Type B pancreatic cell (in vitro differentiated cells): ENCODE results near the gene STX8. TPM values are rescaled to one million over a fixed set of nuclear protein-coding genes. Genes with fewer than 3 reads are reported as not detected.

Experiments used
- DNase-seq: peaks from one replicate; pipeline ENCODE4 v3.0.0; 2021; ENCODE audit warnings: mixed read lengths; ENCODE audit not compliant: unreplicated experiment; ENCODE audit errors: extremely low spot score
- H3K27ac Mint-ChIP-seq: 2 replicates; pipeline ENCODE4 v1.8.0; 2021; ENCODE audit warnings: mild to moderate bottlenecking, mixed read lengths
- H3K27me3 Mint-ChIP-seq: 2 replicates; pipeline ENCODE4 v1.8.0; 2021; ENCODE audit warnings: mixed read lengths
- H3K36me3 Mint-ChIP-seq: 2 replicates; pipeline ENCODE4 v1.8.0; 2021; ENCODE audit warnings: mixed read lengths
- H3K4me1 Mint-ChIP-seq: one replicate; pipeline ENCODE4 v1.8.0; 2021; ENCODE audit warnings: mixed read lengths; ENCODE audit not compliant: unreplicated experiment
- H3K4me3 Mint-ChIP-seq: 2 replicates; pipeline ENCODE4 v1.8.0; 2021; ENCODE audit warnings: mild to moderate bottlenecking, mixed read lengths
- H3K9me3 Mint-ChIP-seq: 2 replicates; pipeline ENCODE4 v1.8.0; 2021; ENCODE audit warnings: mixed read lengths
- total RNA-seq: library from RNA; stranded (reverse); gene quantifications from 2 replicates; pipeline ENCODE4 v1.2.1, GENCODE V29; 2021; ENCODE audit warnings: low replicate concordance
- TF ChIP-seq, protein P1 (sequence below): fragments of 200-600 bp; sonication (generic); conservative IDR thresholded peaks from 2 replicates; pipeline ENCODE4 v1.5.0; 2021; ENCODE audit warnings: antibody characterized with exemption, mild to moderate bottlenecking

STX8 gene
- total RNA-seq, 1 donor from 2014 or later = 59.3 TPM

DNA sequence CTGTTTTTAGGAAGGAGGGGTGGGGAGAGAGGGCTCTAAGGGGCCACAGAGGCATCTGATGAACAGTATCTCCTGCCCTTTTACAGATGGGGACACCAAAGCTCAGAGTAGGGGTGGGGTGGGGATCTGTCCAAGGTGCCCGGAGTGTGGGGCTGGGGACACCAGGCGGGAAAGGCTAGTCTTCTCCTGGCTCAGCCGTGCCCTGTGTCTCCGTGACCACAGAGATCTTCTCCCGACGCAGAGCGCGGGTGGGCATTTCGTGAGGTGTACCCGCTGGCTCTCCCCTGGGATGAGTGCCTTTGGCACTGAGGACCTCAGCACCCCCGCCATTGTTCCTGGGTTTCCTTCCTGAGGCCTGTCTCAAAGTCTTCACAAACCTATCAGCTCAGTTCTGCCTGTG, 344.8 kb downstream of the STX8 start:
- no peak for DNase-seq
- Mint-ChIP-seq H3K4me1 (peaks cover 3% of the 10 kb centered on the region), H3K36me3 (no peaks in the 10 kb centered on the region), H3K4me3 (no peak overlapping the region), H3K27me3 (peaks cover 3% of the 10 kb centered on the region), H3K27ac (no peak overlapping the region), H3K9me3 (no peaks in the 10 kb centered on the region)
- TF ChIP-seq, protein P1, sequence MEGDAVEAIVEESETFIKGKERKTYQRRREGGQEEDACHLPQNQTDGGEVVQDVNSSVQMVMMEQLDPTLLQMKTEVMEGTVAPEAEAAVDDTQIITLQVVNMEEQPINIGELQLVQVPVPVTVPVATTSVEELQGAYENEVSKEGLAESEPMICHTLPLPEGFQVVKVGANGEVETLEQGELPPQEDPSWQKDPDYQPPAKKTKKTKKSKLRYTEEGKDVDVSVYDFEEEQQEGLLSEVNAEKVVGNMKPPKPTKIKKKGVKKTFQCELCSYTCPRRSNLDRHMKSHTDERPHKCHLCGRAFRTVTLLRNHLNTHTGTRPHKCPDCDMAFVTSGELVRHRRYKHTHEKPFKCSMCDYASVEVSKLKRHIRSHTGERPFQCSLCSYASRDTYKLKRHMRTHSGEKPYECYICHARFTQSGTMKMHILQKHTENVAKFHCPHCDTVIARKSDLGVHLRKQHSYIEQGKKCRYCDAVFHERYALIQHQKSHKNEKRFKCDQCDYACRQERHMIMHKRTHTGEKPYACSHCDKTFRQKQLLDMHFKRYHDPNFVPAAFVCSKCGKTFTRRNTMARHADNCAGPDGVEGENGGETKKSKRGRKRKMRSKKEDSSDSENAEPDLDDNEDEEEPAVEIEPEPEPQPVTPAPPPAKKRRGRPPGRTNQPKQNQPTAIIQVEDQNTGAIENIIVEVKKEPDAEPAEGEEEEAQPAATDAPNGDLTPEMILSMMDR = no peak

DNA sequence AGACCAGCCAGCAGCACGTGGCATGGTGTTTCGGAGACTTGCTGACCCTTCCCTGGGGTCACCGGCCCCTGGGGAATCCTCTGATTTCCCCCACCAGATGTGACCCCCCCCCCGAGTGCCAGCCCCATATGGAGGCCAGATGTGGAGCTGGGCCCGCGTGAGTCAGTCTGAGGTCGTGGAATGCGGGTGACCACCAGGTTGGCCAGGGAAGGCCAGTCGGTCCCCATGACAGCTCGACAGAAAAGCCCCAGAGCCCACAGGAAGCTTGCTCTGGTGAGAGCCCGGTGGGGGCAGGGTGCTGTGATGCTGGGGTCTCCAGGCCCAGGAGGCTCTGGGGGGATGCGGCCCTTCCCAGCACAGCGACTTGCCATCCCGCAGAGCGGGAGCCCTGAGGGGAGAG, 345.3 kb downstream of the STX8 start:
- Mint-ChIP-seq H3K9me3 (no peaks in the 10 kb centered on the region), H3K4me1 (peaks cover 2% of the 10 kb centered on the region), H3K36me3 (no peaks in the 10 kb centered on the region), H3K4me3 (no peak overlapping the region), H3K27ac (no peak overlapping the region), H3K27me3 (peaks cover 3% of the 10 kb centered on the region)
- TF ChIP-seq, protein P1 = no peak
- DNase-seq = no peak

DNA sequence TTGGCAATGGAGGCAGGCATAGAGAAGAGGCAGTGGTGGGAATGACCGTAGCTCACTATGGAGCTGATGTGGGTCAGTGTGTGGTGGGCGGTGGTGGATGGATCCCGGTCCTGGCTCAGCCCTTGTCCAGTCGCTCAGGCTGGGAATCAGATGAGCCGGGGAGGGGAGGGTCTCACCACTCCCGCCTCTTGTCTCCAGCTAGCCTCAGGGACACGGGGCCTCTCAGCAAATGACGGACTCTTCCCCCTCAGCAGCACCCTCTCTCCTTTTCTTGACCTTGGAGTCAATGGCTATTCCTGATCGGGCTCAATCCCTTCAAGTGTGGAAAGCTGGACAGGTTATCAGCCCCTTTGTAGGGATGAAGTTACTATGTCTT, 345.8 kb downstream of the STX8 start:
- no peak overlapping the region for H3K4me3 Mint-ChIP-seq
- DNase-seq = no peak
- H3K9me3 Mint-ChIP-seq = no peaks in the 10 kb centered on the region
- H3K4me1 Mint-ChIP-seq = no peaks in the 10 kb centered on the region
- no peaks in the 10 kb centered on the region for H3K36me3 Mint-ChIP-seq
- H3K27me3 Mint-ChIP-seq = peaks cover 3% of the 10 kb centered on the region
- TF ChIP-seq, protein P1 = no peak
- H3K27ac Mint-ChIP-seq = no peak overlapping the region

DNA sequence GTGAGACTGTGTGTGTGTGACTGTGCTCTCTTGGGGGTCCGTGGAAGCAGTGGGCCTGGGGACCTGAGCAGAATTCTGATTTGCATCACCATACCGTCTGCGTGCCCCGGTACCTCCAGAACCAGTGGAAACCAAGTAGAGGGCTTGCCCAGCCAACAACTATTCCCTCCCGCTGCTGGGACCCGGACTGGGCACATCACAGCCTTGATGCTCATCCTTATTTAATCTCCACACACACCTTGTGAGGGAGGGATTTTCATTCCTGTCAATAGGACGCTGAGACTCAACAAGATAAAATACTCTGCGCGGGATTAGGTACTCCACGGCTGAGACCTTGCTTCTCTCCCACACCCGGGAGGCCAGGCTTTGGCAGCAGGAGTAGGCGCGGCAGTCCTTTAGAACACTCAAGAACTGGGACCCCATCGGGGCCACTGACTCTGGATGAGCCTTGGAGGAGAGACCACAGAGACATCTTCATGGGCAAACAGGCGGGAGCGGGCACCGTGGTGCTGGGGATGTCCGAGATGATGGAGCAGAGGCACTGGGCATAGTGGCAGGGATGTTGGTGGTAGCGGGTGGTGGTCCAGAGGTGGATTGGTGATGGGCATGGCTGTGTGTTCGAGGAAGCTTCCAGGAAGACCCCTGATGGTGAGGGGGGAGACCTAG, 346.3 kb downstream of the STX8 start:
- Mint-ChIP-seq H3K36me3 (no peaks in the 10 kb centered on the region), H3K4me3 (no peak overlapping the region), H3K27me3 (peaks cover 3% of the 10 kb centered on the region), H3K9me3 (no peaks in the 10 kb centered on the region), H3K27ac (no peak overlapping the region), H3K4me1 (no peaks in the 10 kb centered on the region)
- no peak for DNase-seq
- TF ChIP-seq, protein P1 = no peak

DNA sequence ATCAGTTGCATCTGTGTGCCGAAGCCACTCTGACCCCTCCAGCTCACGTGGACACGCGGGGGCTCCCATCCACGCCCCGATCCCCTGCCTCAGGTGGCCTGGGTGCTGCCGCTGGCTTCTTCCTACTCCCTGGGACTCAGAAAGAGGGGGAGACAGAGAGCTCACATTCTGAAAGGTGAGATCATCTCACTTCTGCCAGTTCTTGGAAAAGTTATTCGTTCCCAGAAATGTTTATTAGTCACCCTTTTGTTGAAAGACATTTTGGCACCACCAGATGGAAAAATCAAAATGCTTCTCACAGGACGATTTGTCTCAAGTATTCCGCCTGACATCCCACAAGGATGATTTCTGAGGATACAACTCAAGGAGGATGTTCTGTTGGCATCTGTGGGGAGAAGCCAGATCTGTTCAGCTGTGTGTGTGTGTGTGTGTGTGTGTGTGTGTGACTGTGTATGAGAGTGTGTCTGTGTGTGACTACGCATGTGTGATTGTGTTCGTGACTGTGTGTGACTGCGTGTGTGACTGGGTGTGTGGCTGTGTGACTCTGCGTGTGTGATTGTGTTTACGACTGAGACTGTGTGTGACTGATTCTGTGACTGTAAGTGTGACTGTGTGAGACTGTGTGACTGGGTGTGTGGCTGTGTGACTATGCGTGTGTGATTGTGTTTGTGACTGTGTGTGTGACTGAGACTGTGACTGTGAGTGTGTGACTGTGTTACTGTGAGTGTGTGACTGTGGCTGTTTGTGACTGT, 347.0 kb downstream of the STX8 start:
- no peaks in the 10 kb centered on the region for H3K4me1 Mint-ChIP-seq
- no peak overlapping the region for H3K27ac Mint-ChIP-seq
- no peak for DNase-seq
- H3K27me3 Mint-ChIP-seq = peaks cover 3% of the 10 kb centered on the region
- no peaks in the 10 kb centered on the region for H3K9me3 Mint-ChIP-seq
- no peaks in the 10 kb centered on the region for H3K36me3 Mint-ChIP-seq
- TF ChIP-seq, protein P1 = no peak
- no peak overlapping the region for H3K4me3 Mint-ChIP-seq
